Uterus (tissue), 2 donors: Measurements from ENCODE around the gene INPP5B.
"Not testable (repeated sequence)": the region's sequence is repeated elsewhere in the genome, so short reads cannot be mapped to it uniquely, and the experiment has no call there.

ENCODE experiments used
- POLR2A ChIP-seq, 2 donors: fragments of 450-650 bp; IDR thresholded peaks; one replicate each; pipeline ENCODE4 v1.6.1; 2016; ENCODE audit warnings: antibody characterized with exemption in 2 of 2, mild to moderate bottlenecking in 1 of 2, moderate library complexity in 1 of 2
- TF ChIP-seq, protein P1 (sequence below), 4 experiments: fragments of 200-600 bp in 2 of 4; fragments of 450-650 bp in 2 of 4; sonication (generic) in 2 of 4; IDR thresholded peaks; one replicate each; pipeline ENCODE4 v1.5.1; 2016 to 2019; ENCODE audit warnings: antibody characterized with exemption in 4 of 4, mild to moderate bottlenecking in 2 of 4, moderate library complexity in 1 of 4

- TF ChIP-seq, protein P1, sequence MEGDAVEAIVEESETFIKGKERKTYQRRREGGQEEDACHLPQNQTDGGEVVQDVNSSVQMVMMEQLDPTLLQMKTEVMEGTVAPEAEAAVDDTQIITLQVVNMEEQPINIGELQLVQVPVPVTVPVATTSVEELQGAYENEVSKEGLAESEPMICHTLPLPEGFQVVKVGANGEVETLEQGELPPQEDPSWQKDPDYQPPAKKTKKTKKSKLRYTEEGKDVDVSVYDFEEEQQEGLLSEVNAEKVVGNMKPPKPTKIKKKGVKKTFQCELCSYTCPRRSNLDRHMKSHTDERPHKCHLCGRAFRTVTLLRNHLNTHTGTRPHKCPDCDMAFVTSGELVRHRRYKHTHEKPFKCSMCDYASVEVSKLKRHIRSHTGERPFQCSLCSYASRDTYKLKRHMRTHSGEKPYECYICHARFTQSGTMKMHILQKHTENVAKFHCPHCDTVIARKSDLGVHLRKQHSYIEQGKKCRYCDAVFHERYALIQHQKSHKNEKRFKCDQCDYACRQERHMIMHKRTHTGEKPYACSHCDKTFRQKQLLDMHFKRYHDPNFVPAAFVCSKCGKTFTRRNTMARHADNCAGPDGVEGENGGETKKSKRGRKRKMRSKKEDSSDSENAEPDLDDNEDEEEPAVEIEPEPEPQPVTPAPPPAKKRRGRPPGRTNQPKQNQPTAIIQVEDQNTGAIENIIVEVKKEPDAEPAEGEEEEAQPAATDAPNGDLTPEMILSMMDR (IDR thresholded peaks at IDR 0.05) = not testable (repeated sequence)
- TF ChIP-seq POLR2A (IDR thresholded peaks at IDR 0.05) = not testable (repeated sequence)
Observed at GRCh38 chr1:37897563-37897962, 49.3 kb downstream of the INPP5B start.
